Neural cell (in vitro differentiated cells): ENCODE measurements around the gene ZBTB7C. TPM values are rescaled to one million over a fixed set of nuclear protein-coding genes. Genes with fewer than 3 reads are reported as not detected.

Experiments
- H2AFZ ChIP-seq: fragments of 200-600, 300-800 bp; sonication (generic), shearing (Covaris generic); 2 replicates; pipeline ENCODE4 v1.6.0; 2014; ENCODE audit warnings: low read depth, mild to moderate bottlenecking, antibody characterized with exemption, low read length, moderate library complexity
- H3F3A ChIP-seq: fragments of 200-600 bp; shearing (Covaris generic); 2 replicates; pipeline ENCODE4 v1.6.1; 2016; ENCODE audit warnings: mild to moderate bottlenecking, moderate library complexity, mixed read lengths, antibody characterized with exemption, low read length; ENCODE audit not compliant: insufficient read depth, poor library complexity, severe bottlenecking
- H3K27ac ChIP-seq: fragments of 200-600, 300-800 bp; sonication (generic), shearing (Covaris generic); 2 replicates; pipeline ENCODE4 v1.5.1; 2014; ENCODE audit warnings: mild to moderate bottlenecking, low read length, moderate library complexity
- H3K27me3 ChIP-seq: fragments of 300-800, 200-600 bp; sonication (generic), shearing (Covaris generic); 2 replicates; pipeline ENCODE4 v1.6.0; 2014; ENCODE audit warnings: mild to moderate bottlenecking, low read depth, low read length, moderate library complexity; ENCODE audit not compliant: insufficient read depth
- H3K36me3 ChIP-seq: fragments of 300-800, 200-600 bp; sonication (generic), shearing (Covaris generic); 2 replicates; pipeline ENCODE4 v1.5.1; 2014; ENCODE audit warnings: mild to moderate bottlenecking, antibody characterized with exemption, low read length, moderate library complexity; ENCODE audit not compliant: insufficient read depth
- H3K4me2 ChIP-seq: fragments of 300-800, 200-600 bp; sonication (generic), shearing (Covaris generic); 2 replicates; pipeline ENCODE4 v1.6.0; 2014; ENCODE audit warnings: mild to moderate bottlenecking, low read length
- H3K4me3 ChIP-seq: fragments of 300-800, 200-600 bp; sonication (generic), shearing (Covaris generic); 2 replicates; pipeline ENCODE4 v1.5.1; 2014; ENCODE audit warnings: mild to moderate bottlenecking, low read length, moderate library complexity
- H3K79me2 ChIP-seq: fragments of 200-600 bp; shearing (Covaris generic); replicated peaks from 2 replicates; pipeline ENCODE4 v1.6.0; 2014; ENCODE audit warnings: mild to moderate bottlenecking, low read length, moderate library complexity; ENCODE audit not compliant: insufficient read depth
- H3K9ac ChIP-seq: fragments of 300-800, 200-600 bp; sonication (generic), shearing (Covaris generic); 2 replicates; pipeline ENCODE4 v1.6.1; 2016; ENCODE audit warnings: mild to moderate bottlenecking, low read length, mixed read lengths
- H3K9me2 ChIP-seq: fragments of 200-600 bp; shearing (Covaris generic); 2 replicates; pipeline ENCODE4 v1.6.1; 2016; ENCODE audit warnings: mild to moderate bottlenecking, low read length, mixed read lengths; ENCODE audit not compliant: insufficient read depth
- H3K9me3 ChIP-seq: fragments of 200-600, 300-800 bp; sonication (generic), shearing (Covaris generic); 2 replicates; pipeline ENCODE4 v1.6.1; 2016; ENCODE audit warnings: mild to moderate bottlenecking, mixed run types, low read length, moderate library complexity, mixed read lengths
- H4K20me1 ChIP-seq: fragments of 200-600 bp; shearing (Covaris generic); 2 replicates; pipeline ENCODE4 v1.6.1; 2016; ENCODE audit warnings: mild to moderate bottlenecking, mixed run types; ENCODE audit not compliant: insufficient read depth
- CTCF ChIP-seq: fragments of 450-650 bp; IDR thresholded peaks from 2 replicates; pipeline ENCODE4 v1.5.1; 2014; ENCODE audit warnings: antibody characterized with exemption, mild to moderate bottlenecking, moderate library complexity; ENCODE audit not compliant: poor library complexity, severe bottlenecking
- EP300 ChIP-seq: fragments of 450-650 bp; conservative IDR thresholded peaks from 2 replicates; pipeline ENCODE4 v1.6.1; 2014; ENCODE audit warnings: antibody characterized with exemption, mild to moderate bottlenecking, moderate library complexity; ENCODE audit not compliant: poor library complexity, severe bottlenecking
- EZH2 ChIP-seq: fragments of 200-600, 300-800 bp; shearing (Covaris generic), sonication (generic); IDR thresholded peaks from 2 replicates; pipeline ENCODE4 v1.6.1; 2014; ENCODE audit warnings: antibody characterized with exemption, low read length, borderline replicate concordance, mild to moderate bottlenecking; ENCODE audit not compliant: insufficient read depth, poor library complexity, severe bottlenecking
- MXI1 ChIP-seq: fragments of 450-650 bp; conservative IDR thresholded peaks from 2 replicates; pipeline ENCODE4 v1.6.1; 2014; ENCODE audit warnings: antibody characterized with exemption, mild to moderate bottlenecking; ENCODE audit not compliant: poor library complexity, severe bottlenecking
- POLR2AphosphoS5 ChIP-seq: IDR thresholded peaks from 2 replicates; pipeline ENCODE4 v1.6.1; 2012
- RAD21 ChIP-seq: fragments of 450-650 bp; conservative IDR thresholded peaks from 2 replicates; pipeline ENCODE4 v1.6.1; 2014; ENCODE audit warnings: antibody characterized with exemption, mild to moderate bottlenecking, moderate library complexity
- REST ChIP-seq: IDR thresholded peaks from 2 replicates; pipeline ENCODE4 v1.6.1; 2012; ENCODE audit warnings: borderline replicate concordance
- SMC3 ChIP-seq: fragments of 450-650 bp; conservative IDR thresholded peaks from 2 replicates; pipeline ENCODE4 v1.6.1; 2014; ENCODE audit warnings: antibody characterized with exemption, mild to moderate bottlenecking, moderate library complexity; ENCODE audit not compliant: poor library complexity
- TAF1 ChIP-seq: IDR thresholded peaks from 2 replicates; pipeline ENCODE4 v1.6.1; 2012; ENCODE audit warnings: low read depth
- polyA plus RNA-seq: library from polyadenylated mRNA; depleted of rRNA; stranded (reverse); fragments of >200 nt; gene quantifications from 2 replicates; pipeline ENCODE4 v1.2.3, GENCODE V29; 2014

Gene ZBTB7C
- polyA plus RNA-seq, 1 donor from 2014 or later, result 2.4 TPM

- Histone ChIP-seq H3K36me3 (no peaks in the 10 kb centered on the region), H3K9me2 (no peaks in the 10 kb centered on the region), H3K9ac (no peak overlapping the region), H2AFZ (no peak overlapping the region), H3K27me3 (no peaks in the 10 kb centered on the region), H3K4me2 (no peak overlapping the region), H3K9me3 (no peaks in the 10 kb centered on the region), H3K79me2 (no peaks in the 10 kb centered on the region), H4K20me1 (no peaks in the 10 kb centered on the region), H3K27ac (no peak overlapping the region), H3K4me3 (no peak overlapping the region), H3F3A (no peaks in the 10 kb centered on the region)
- TF ChIP-seq EP300 (no peak), TAF1 (no peak), REST (no peak), MXI1 (no peak), POLR2AphosphoS5 (no peak), SMC3 (no peak)
Measured at GRCh38 chr18:48433541-48433940, 24.4 kb upstream of the ZBTB7C start.

- H4K20me1 ChIP-seq, result no peaks in the 10 kb centered on the region
- H3F3A ChIP-seq, result no peaks in the 10 kb centered on the region
- no peak overlapping the region for H3K4me2 ChIP-seq
- no peak overlapping the region for H3K27ac ChIP-seq
- TF ChIP-seq EZH2, result no peak
- no peak for TF ChIP-seq RAD21
- H3K27me3 ChIP-seq, result no peaks in the 10 kb centered on the region
- H3K4me3 ChIP-seq, result no peak overlapping the region
- H3K9me2 ChIP-seq, result no peaks in the 10 kb centered on the region
- no peaks in the 10 kb centered on the region for H3K9me3 ChIP-seq
- H3K79me2 ChIP-seq, result no peaks in the 10 kb centered on the region
- no peaks in the 10 kb centered on the region for H3K36me3 ChIP-seq
- H3K9ac ChIP-seq, result no peak overlapping the region
- no peak overlapping the region for H2AFZ ChIP-seq
Measured at GRCh38 chr18:48430150-48430549, 21.0 kb upstream of the ZBTB7C start.

- Histone ChIP-seq H3K4me2 (no peak overlapping the region), H3F3A (no peaks in the 10 kb centered on the region), H3K79me2 (no peaks in the 10 kb centered on the region), H3K9ac (no peak overlapping the region), H3K36me3 (no peaks in the 10 kb centered on the region), H3K4me3 (no peak overlapping the region), H3K9me3 (no peaks in the 10 kb centered on the region), H3K27me3 (no peaks in the 10 kb centered on the region), H2AFZ (no peak overlapping the region), H3K9me2 (no peaks in the 10 kb centered on the region), H4K20me1 (no peaks in the 10 kb centered on the region), H3K27ac (no peak overlapping the region)
- no peak for TF ChIP-seq POLR2AphosphoS5
- TF ChIP-seq TAF1, result no peak
- TF ChIP-seq MXI1, result no peak
- TF ChIP-seq SMC3, result no peak
- no peak for TF ChIP-seq RAD21
- no peak for TF ChIP-seq REST
- TF ChIP-seq EZH2, result no peak
- TF ChIP-seq CTCF, result no peak
- no peak for TF ChIP-seq EP300
Measured at GRCh38 chr18:48428475-48429177, 19.4 kb upstream of the ZBTB7C start.
